HG03558 (cell line): ENCODE measurements around the gene PNPLA3.

Source experiments
- ATAC-seq: cut with Tn5 transposase; IDR thresholded peaks from one replicate; pipeline ENCODE4 v1.9.1; 2021; ENCODE audit warnings: moderate number of reproducible peaks; ENCODE audit not compliant: unreplicated experiment; ENCODE audit errors: extremely low read depth

PNPLA3 gene

GRCh38 chr22:43955883-43956782, 32.5 kb downstream of the PNPLA3 start:
- ATAC-seq: no peak

DNA sequence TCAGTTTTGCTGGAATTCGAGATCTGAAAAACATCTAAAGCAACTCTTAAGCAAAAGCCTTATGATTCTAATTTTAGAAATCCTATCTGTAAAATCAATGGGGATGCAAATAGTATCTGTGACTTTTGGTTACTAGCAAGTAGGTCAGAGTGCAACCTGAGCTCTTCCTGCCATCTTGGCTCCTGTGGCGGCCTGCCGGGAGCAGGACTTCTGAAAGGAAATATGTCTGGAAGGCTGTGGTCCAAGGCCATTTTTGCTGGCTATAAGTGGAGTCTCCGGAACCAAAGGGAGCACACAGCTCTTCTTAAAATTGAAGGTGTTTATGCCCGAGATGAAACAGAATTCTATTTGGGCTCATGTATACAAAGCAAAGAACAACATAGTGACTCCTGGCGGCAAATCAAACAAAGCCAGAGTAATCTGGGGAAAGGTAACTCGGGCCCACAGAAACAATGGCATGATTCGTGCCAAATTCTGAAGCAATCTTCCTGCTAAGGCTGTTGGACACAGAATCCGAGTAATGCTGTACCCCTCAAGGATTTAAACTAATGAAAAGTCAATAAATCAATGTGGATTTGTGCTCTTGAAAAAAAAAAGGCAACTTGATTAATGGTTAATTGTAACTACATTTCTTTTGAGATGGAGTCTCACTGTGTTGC, 33.3 kb downstream of the PNPLA3 start:
- no peak for ATAC-seq

- ATAC-seq: no peak
Measured at GRCh38 chr22:43957871-43958270, 34.3 kb downstream of the PNPLA3 start.

DNA sequence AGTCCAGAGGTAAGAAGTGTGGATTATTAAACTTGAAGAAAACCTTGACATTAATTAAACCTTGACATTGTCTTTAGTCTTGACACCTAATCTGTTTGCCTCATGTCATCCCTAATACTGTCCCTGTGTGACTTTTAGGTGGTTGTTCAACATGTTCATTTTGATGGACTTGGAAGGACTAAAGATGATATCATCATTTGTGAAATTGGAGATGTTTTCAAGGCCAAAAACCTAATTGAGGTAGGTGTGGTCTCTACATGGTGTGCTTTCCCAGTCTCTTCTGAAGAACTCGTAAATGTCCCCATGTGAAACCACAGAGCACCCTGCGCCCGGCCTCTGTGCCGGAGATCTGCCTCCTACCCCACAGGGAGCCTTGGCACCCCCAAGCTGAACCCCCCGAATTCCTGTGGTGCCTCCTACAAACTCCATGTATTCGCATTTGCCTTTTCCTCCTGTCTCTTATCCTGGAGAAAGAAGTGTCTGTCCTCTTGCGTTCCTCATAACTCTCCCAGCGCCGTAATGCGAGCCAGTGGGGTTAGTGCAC, 40.8 kb downstream of the PNPLA3 start:
- no peak for ATAC-seq

- no peak for ATAC-seq
Measured at GRCh38 chr22:43967069-43967468, 43.5 kb downstream of the PNPLA3 start.

DNA sequence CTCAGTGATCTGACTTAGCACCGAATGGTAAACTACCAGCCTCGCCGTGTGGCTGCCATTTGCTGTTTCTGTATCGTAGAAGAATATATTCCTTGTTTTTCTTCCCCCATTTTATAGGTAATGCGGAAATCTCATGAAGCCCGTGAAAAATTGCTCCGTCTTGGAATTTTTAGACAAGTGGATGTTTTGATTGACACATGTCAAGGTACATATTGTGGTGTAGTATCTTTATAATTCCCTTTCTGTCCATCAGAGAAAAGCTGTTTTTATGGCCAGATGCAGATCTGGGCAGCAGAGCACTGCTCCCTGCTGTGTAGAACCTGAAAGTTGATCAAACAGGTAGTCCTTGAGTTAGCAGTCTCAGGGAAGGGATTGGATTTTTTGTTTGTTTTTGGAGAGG, 45.0 kb downstream of the PNPLA3 start:
- no peak for ATAC-seq

- no peak for ATAC-seq
Measured at GRCh38 chr22:43969021-43969878, 45.6 kb downstream of the PNPLA3 start.

DNA sequence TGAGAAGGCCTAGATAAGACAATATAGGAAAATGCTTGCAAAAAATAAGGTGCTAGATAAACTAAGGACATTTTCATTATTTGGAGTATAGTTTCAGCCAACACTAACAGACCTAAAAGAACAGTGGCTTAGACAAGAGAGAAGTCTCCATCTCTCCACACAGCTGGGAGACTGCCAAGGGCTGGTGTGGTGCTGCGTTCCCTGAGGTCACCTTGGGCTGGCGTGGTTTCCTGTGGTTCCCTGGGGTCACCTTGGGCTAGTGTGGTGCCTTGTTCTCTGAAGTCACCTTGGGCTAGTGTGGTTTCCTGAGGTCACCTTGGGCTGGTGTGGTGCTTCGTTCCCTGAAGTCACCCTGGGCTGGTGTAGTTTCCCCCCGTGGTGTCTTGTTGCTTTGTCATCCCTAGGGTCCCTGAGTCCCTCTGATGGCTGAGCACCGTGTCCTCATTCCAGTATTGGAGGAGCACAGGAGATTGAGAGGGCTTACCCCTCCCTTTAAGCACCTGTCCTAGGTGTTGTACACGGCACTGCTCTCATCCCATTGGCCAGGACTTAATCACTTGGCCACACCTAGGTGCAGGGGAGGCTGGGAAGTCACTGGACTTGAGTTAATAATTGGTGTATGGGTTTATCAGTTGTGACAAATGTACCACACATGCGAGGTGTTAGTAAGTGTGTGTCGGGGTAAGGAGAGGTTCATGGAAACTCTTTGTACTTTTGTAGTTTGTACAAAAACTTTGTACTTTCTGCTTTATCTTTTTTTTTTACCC, 46.6 kb downstream of the PNPLA3 start:
- ATAC-seq: no peak

DNA sequence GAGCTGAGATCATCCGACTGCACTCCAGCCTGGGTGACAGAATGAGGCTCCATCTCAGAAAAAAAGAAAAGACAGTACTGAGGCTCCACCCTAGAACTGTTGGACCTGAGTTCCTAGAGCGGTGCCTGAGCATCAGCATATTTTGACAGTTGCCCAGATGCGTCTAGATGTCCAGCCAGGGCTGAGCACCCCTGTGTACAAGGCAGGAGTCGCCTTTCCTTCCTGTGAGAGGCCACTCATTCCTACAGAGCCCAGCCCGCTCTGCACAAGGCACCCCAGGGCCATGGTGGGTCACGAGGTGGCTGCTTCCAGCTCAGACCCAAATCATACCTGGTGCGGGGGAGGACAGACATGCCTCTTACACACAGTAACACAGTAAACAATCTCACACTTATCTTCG, 47.5 kb downstream of the PNPLA3 start:
- no peak for ATAC-seq

- no peak for ATAC-seq
Measured at GRCh38 chr22:43972931-43973462, 49.4 kb downstream of the PNPLA3 start.

GRCh38 chr22:43974028-43974545, 50.5 kb downstream of the PNPLA3 start:
- ATAC-seq: no peak

DNA sequence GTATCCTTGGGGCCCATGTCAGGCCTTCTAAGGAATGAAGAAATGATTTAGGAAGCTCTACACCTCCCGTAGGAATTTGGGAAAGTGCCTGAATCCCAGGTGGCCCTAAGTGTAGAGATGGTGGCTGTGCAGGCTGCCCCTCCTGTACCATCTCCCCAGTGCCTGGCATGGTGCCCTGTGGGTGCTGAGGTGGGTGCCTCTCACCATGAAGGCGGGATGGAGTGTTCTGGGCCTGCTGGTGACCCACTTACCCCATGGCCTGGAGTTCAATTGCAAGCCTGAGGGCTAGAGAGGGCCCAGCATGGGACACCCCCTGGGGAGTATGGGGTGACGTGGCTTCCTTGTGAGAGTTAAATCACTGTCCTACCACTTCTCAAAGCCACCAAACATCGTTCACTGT, 51.4 kb downstream of the PNPLA3 start:
- ATAC-seq: no peak

DNA sequence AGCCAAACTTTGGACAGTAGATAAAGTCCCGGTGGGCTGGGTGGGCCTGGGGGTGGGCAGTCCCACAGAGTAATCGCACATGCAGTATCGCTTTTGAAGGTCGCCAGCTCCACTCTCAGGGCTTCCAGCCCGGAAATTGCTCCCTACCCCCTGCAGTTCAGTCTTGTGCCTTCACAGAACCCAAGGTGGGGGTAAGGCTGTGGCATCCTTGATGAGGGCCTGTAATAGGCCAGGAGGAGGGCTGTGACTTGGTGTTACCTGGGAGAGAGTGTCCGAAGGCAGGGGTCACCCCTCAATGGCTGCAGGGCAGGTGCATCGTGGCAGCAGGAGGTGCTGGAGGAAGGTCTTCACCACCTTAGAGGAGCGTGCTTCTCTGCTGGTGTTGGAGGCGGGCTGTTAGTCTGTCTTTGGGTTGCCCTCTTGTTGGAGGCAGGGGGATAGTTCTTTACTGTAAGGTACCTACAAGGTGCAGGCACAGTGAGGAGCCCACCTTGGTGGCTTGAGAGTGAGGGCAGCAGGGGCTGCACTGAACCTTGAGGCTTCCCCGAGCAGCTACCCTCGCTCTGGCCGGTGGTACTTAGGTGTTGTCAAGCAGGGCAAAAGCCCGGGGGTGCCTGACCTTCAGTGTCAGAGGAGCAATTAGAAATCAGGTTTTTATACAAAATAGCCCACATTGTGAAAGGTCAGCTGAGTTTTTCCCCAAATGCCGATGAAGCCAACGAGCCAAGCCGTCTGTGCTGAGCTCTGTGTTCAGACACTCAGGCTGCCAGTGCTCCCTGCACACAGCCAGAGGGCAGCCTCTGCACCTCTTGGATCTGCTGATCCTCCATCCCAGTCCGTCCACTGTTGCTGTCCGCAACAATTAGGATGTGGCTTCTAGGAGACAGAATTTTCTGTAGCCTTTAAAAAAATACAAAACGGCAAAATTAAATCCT, 53.5 kb downstream of the PNPLA3 start:
- no peak for ATAC-seq

DNA sequence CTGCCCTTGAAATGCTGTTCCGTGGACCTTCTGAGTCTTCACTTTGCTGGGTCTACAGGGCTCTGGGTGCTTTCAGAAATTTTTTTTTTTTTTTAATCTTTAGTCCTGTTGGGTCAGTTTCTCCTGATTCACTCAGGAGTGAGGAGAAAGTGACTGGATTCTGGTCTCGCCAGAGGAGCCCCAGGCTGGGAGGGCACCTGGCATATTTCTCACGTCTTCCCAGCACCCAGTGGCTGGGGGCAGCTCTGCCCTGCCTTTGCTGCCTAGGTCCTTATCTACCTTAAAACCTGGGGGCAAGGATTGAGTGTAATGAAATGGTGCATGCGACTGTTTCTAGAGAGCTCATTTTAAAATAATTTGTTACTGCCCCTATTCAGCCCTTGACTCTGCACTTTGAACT, 55.0 kb downstream of the PNPLA3 start:
- ATAC-seq: no peak

DNA sequence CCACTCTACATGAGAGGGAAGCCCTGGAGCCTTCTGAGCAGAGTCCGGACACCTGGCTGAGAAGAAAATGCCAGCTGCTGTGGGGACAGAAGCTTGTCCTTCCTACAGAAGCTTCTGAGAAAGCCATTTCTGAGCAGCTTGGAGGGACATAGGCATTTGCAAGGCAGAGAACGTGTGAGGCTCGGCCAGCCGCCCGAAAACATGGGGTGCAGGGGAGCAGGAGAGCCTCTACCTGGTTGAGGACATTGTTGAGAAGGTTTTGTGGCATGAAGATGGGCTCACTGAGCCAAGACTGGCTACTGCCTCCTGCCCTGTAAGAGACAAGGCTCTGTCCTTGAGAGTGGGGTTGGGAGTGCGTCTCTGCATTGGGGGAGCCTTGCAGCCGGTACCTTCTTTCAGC, 57.0 kb downstream of the PNPLA3 start:
- no peak for ATAC-seq

DNA sequence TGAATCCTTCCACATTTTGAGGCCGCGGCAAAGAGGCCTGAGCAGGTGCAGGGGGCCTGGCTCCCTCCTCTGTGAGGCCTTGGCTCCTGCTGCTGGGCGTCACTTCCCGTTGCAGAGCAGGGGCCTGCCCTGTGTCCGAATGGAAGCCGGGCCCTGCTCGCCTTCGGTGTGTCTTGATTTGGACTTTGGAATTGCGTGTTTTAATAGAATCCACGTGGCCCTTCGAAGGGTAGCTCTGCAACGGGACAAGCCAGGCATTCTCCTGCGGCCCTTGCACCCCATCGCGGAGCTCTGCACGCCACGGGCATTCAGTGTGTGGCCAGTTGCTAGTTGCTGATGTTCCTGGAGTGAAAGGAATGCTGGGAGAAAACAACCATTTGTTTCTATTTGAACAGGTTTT, 57.4 kb downstream of the PNPLA3 start:
- no peak for ATAC-seq

DNA sequence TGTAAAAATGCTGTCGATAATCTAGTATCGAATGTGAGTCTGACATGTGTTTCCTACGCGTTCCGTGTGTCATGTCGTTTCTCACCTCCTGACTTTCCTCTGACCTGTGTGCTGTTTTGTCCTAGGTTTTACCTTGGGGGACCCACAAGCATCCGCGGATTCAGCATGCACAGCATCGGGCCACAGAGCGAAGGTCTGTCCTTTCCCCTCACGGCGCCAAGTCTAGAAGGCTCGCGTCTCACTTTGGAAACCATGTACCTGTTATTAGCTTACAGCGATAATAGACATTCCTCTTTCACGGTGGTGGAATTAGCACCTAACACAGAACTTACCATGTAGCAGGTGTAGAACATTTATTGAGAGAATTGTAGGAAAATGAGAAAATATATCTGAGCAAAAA, 60.2 kb downstream of the PNPLA3 start:
- ATAC-seq: no peak

GRCh38 chr22:43985532-43985931, 61.9 kb downstream of the PNPLA3 start:
- ATAC-seq: no peak
